MCF 10A (cell line): ENCODE results near the gene ZC3HAV1L. TPM values are rescaled to one million over a fixed set of nuclear protein-coding genes. Genes with fewer than 3 reads are reported as not detected.
"Not testable (repeated sequence)": the region's sequence is repeated elsewhere in the genome, so short reads cannot be mapped to it uniquely, and the experiment has no call there.

Source experiments
- BruUV-seq: library from RNA; stranded (reverse); fragments of 400-500 nt; replicated peaks from 2 replicates; lab custom pipeline; 2021; lab: Mats Ljungman, UMichigan
- CTCF ChIA-PET: fragments of 300-600 bp; sonication (Branson Sonifier 250); formaldehyde crosslinking; extraction: SDS; loops from one replicate; lab custom pipeline; 2021; ENCODE audit warnings: antibody characterized with exemption, inconsistent platforms; lab: Yijun Ruan, JAX
- POLR2A ChIA-PET: fragments of 300-600, 350-650 bp; sonication (Branson Sonifier 250); formaldehyde crosslinking; extraction: SDS; loops from one replicate; lab custom pipeline; 2020; ENCODE audit warnings: antibody characterized with exemption, inconsistent platforms; lab: Yijun Ruan, JAX
- DNase-seq: peaks from one replicate; pipeline ENCODE4 v3.0.0-alpha.2; 2018; ENCODE audit not compliant: unreplicated experiment
- H3K27ac Mint-ChIP-seq: one replicate; pipeline ENCODE4 v1.8.0; 2022; ENCODE audit warnings: mild to moderate bottlenecking, low read depth, mixed read lengths; ENCODE audit not compliant: unreplicated experiment
- H3K27me3 Mint-ChIP-seq: one replicate; pipeline ENCODE4 v1.8.0; 2022; ENCODE audit warnings: mixed read lengths; ENCODE audit not compliant: insufficient read depth, unreplicated experiment
- H3K36me3 Mint-ChIP-seq: one replicate; pipeline ENCODE4 v1.8.0; 2022; ENCODE audit warnings: mild to moderate bottlenecking, moderate library complexity, mixed read lengths; ENCODE audit not compliant: insufficient read depth, unreplicated experiment
- H3K4me1 Mint-ChIP-seq: one replicate; pipeline ENCODE4 v1.8.0; 2022; ENCODE audit warnings: mixed read lengths; ENCODE audit not compliant: insufficient read depth, unreplicated experiment
- H3K4me3 Mint-ChIP-seq: one replicate; pipeline ENCODE4 v1.8.0; 2022; ENCODE audit warnings: mild to moderate bottlenecking, moderate library complexity, mixed read lengths; ENCODE audit not compliant: unreplicated experiment
- H3K9me3 Mint-ChIP-seq: one replicate; pipeline ENCODE4 v1.8.0; 2022; ENCODE audit warnings: mixed read lengths; ENCODE audit not compliant: unreplicated experiment
- intact Hi-C: fragments of 100-400 bp; cut with micrococcal nuclease; formaldehyde crosslinking; loops from 2 replicates; pipeline ENCODE4 v1.14.1; 2022
- total RNA-seq: library from RNA; stranded (reverse); gene quantifications from 2 replicates; pipeline ENCODE4 v1.2.3, GENCODE V29; 2022
- TF ChIP-seq, protein P1 (sequence below): fragments of 200-600 bp; IDR thresholded peaks from one replicate; pipeline ENCODE4 v1.8.0; 2022; ENCODE audit warnings: antibody characterized with exemption, mild to moderate bottlenecking; ENCODE audit not compliant: unreplicated experiment

Gene ZC3HAV1L
- total RNA-seq, 1 experiment from 2014 or later, result 10.9 TPM

DNA sequence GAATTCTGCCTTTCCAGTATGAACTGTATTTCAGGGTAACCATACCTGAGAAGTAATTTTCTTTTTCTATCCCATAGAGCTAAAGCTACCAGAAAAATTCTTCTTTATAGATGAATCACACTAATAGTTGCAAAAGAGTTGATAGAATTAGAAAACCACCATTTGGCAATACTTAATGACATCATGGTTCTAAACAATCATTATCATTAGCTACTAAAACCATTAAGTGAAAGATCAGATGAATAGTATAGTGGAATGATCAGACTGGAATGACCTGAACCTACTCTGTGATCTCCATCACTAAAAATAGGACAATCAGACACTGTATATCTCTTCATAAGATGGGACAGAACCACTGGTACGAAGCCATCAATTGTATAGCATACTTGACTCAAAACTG is 19.8 kb upstream of the ZC3HAV1L start:
- TF ChIP-seq, protein P1, sequence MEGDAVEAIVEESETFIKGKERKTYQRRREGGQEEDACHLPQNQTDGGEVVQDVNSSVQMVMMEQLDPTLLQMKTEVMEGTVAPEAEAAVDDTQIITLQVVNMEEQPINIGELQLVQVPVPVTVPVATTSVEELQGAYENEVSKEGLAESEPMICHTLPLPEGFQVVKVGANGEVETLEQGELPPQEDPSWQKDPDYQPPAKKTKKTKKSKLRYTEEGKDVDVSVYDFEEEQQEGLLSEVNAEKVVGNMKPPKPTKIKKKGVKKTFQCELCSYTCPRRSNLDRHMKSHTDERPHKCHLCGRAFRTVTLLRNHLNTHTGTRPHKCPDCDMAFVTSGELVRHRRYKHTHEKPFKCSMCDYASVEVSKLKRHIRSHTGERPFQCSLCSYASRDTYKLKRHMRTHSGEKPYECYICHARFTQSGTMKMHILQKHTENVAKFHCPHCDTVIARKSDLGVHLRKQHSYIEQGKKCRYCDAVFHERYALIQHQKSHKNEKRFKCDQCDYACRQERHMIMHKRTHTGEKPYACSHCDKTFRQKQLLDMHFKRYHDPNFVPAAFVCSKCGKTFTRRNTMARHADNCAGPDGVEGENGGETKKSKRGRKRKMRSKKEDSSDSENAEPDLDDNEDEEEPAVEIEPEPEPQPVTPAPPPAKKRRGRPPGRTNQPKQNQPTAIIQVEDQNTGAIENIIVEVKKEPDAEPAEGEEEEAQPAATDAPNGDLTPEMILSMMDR, result no peak
- peaks cover 68% of the 10 kb centered on the region for H3K36me3 Mint-ChIP-seq
- ChIA-PET POLR2A (interaction anchor here (1.3 kb wide), 1 partner anchor 16 kb away, joined by 4 read pairs; no protein-coding TSS in a partner anchor), CTCF (interaction anchor here (1.4 kb wide), 1 partner anchor 9 kb away, joined by 6 read pairs; no protein-coding TSS in a partner anchor)
- no TSS peak for BruUV-seq
- no peak for DNase-seq
- H3K4me3 Mint-ChIP-seq, result no peak overlapping the region
- no peaks in the 10 kb centered on the region for H3K4me1 Mint-ChIP-seq
- no peak overlapping the region for H3K27ac Mint-ChIP-seq
- no peaks in the 10 kb centered on the region for H3K9me3 Mint-ChIP-seq
- no peaks in the 10 kb centered on the region for H3K27me3 Mint-ChIP-seq
- intact Hi-C loops, result no loop called here

DNA sequence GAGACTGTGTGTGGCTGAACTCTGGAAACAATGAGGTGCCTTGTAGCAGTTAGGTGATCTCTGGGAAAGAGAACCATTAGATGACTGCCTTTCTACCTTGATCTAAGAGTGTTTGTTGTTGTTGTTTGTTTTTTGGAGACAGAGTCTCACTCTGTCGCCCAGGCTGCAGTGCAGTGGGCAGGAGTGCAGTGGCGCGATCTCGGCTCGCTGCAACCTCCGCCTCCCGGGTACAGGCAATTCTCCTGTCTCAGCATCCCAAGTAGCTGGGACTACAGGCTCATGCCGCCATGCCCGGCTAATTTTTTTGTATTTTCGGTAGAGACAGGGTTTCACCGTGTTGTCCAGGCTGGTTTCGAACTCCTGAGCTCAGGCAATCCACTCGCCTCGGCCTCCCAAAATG is 18.8 kb upstream of the ZC3HAV1L start:
- ChIA-PET POLR2A (interaction anchor here (1.3 kb wide), 1 partner anchor 17 kb away, joined by 4 read pairs; no protein-coding TSS in a partner anchor), CTCF (interaction anchor here (0.7 to 1.3 kb wide), 2 partner anchors 36 to 888 kb away, joined by 3 read pairs; no protein-coding TSS in a partner anchor)
- H3K4me3 Mint-ChIP-seq, H3K27ac Mint-ChIP-seq, H3K4me1 Mint-ChIP-seq, H3K27me3 Mint-ChIP-seq, BruUV-seq, intact Hi-C loops, H3K9me3 Mint-ChIP-seq, DNase-seq: not testable (repeated sequence)
- H3K36me3 Mint-ChIP-seq, result peaks cover 70% of the 10 kb centered on the region

DNA sequence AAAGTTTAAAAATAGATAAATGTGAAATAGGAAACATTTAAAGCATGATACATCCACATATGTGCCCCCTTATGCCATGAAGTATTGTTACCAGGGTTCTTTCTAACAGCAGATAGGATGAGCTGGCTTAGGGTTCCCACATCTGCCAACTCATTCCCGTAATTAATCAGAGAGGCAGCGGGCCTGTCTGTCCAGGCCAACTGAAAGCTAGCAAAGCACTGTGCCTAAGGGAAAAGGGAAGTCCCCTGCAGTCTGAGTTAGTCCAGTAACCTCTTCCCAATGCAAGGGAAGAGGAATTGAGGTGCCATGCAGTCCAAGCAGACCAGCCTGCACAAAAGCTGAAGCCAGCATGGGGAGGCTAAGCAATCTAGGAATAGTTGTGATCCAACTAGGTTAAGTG is 18.3 kb upstream of the ZC3HAV1L start:
- TF ChIP-seq, protein P1, result no peak
- CTCF ChIA-PET, result interaction anchor here (1.3 to 3.4 kb wide), 2 partner anchors 21 to 35 kb away, joined by 3 to 28 read pairs; no protein-coding TSS in a partner anchor

DNA sequence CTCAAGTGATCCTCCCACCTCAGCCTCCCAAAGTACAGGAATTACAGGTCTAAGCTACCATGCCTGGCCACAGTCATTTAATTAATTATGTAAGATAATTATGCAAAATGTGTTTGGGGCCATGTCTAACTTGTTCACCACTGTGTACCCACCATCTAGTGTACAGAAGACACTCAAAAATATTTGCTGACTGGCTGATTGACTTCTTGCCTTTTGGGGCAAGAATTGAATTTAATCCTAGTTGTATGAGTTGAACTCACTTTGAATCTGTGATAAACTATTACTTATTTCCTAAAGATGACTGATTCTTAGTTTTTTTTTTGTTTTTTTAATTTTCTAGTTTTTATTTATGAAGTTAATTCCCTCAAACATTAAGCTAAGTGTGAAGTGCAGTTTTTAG is 15.8 kb upstream of the ZC3HAV1L start:
- DNase-seq, result no peak
- Mint-ChIP-seq H3K4me3 (no peak overlapping the region), H3K4me1 (no peaks in the 10 kb centered on the region), H3K9me3 (no peaks in the 10 kb centered on the region), H3K36me3 (peaks cover 84% of the 10 kb centered on the region), H3K27me3 (no peaks in the 10 kb centered on the region), H3K27ac (no peak overlapping the region)
- BruUV-seq, result no TSS peak
- POLR2A ChIA-PET, result interaction anchor here (0.6 to 1.5 kb wide), 3 partner anchors 8 to 200 kb away, joined by 3 to 4 read pairs (median 3); no protein-coding TSS in a partner anchor
- TF ChIP-seq, protein P1, result no peak
- CTCF ChIA-PET, result interaction anchor here (0.6 to 3.4 kb wide), 2 partner anchors 23 to 167 kb away, joined by 3 to 28 read pairs; no protein-coding TSS in a partner anchor
- intact Hi-C loops, result no loop called here

More for the DNA sequence above, 18.3 kb upstream of the ZC3HAV1L start:
- H3K36me3 Mint-ChIP-seq, result peaks cover 75% of the 10 kb centered on the region
- H3K4me3 Mint-ChIP-seq, result no peak overlapping the region
- H3K27ac Mint-ChIP-seq, result no peak overlapping the region
- no TSS peak for BruUV-seq
- H3K27me3 Mint-ChIP-seq, result no peaks in the 10 kb centered on the region
- intact Hi-C loops, result no loop called here
- DNase-seq, result no peak
- H3K4me1 Mint-ChIP-seq, result no peaks in the 10 kb centered on the region
- no peaks in the 10 kb centered on the region for H3K9me3 Mint-ChIP-seq
- POLR2A ChIA-PET, result interaction anchor here (0.6 to 2.0 kb wide), 3 partner anchors 9 to 288 kb away, joined by 3 to 6 read pairs (median 4); no protein-coding TSS in a partner anchor
